Hematopoietic multipotent progenitor cell treated with erythropoietin and hydrocortisone succinate and interleukin-3 and kit ligand, for 8 days (in vitro differentiated cells): ENCODE results near the gene ETV2.
"Not testable (repeated sequence)": the region's sequence is repeated elsewhere in the genome, so short reads cannot be mapped to it uniquely, and the experiment has no call there.

Source experiments
- DNase-seq: peaks from one replicate; pipeline ENCODE4 v3.0.0-alpha.2; 2015

ETV2 gene

GRCh38 chr19:35661995-35662340, 20.4 kb downstream of the ETV2 start:
- no peak for DNase-seq

GRCh38 chr19:35663981-35664380, 22.4 kb downstream of the ETV2 start:
- DNase-seq: no peak

GRCh38 chr19:35665157-35665556, 23.6 kb downstream of the ETV2 start:
- no peak for DNase-seq

GRCh38 chr19:35665604-35666003, 24.1 kb downstream of the ETV2 start:
- no peak for DNase-seq

- no peak for DNase-seq
Measured at GRCh38 chr19:35666251-35666913, 24.8 kb downstream of the ETV2 start, which contains the start of gene UPK1A. UPK1A (plus strand) TSS chr19:35666517; CDS start chr19:35666813, 296 bp downstream.

- no peak for DNase-seq
Measured at GRCh38 chr19:35669566-35669965, 28.0 kb downstream of the ETV2 start.

- no peak for DNase-seq
Measured at GRCh38 chr19:35669974-35670373, 28.4 kb downstream of the ETV2 start.

GRCh38 chr19:35670686-35671085, 29.1 kb downstream of the ETV2 start:
- no peak for DNase-seq

GRCh38 chr19:35671818-35672217, 30.3 kb downstream of the ETV2 start:
- DNase-seq: peak; percentile 83

- DNase-seq: peak; percentile 18
Measured at GRCh38 chr19:35673121-35673804, 31.7 kb downstream of the ETV2 start.

- no peak for DNase-seq
Measured at GRCh38 chr19:35675589-35676140, 34.1 kb downstream of the ETV2 start.

- no peak for DNase-seq
Measured at GRCh38 chr19:35689836-35690235, 48.3 kb downstream of the ETV2 start.

- not testable (repeated sequence) for DNase-seq
Measured at GRCh38 chr19:35691106-35691505, 49.6 kb downstream of the ETV2 start.

GRCh38 chr19:35692010-35692409, 50.5 kb downstream of the ETV2 start:
- no peak for DNase-seq

GRCh38 chr19:35693422-35693821, 51.9 kb downstream of the ETV2 start:
- DNase-seq: no peak

- DNase-seq: peak; percentile 94
Measured at GRCh38 chr19:35693835-35694599, 52.5 kb downstream of the ETV2 start.
